ENCODE data around the gene ITGA1.

DNA sequence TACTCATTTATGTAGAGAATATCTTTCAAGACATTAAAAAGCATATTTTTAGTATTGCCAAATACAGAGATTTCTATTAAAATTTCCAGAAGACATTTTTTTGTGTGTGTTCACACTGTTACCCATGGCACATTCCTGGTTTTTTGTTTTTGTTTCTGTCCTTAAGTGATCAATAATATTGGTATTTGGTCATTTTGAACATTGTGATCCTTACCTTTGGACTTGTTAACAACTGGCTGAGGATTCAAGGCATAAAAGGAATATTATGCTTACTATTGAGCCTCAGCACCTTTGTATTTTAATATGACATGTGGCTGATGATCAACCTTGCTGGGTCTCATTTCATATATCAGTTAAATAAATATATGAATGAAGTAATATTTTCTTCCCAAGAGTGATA is 41.9 kb downstream of the ITGA1 start:
- no peak for TF ChIP-seq ZFX (IDR thresholded peaks at IDR 0.05; ENCODE audit: borderline replicate concordance)
- TF ChIP-seq, protein P1, sequence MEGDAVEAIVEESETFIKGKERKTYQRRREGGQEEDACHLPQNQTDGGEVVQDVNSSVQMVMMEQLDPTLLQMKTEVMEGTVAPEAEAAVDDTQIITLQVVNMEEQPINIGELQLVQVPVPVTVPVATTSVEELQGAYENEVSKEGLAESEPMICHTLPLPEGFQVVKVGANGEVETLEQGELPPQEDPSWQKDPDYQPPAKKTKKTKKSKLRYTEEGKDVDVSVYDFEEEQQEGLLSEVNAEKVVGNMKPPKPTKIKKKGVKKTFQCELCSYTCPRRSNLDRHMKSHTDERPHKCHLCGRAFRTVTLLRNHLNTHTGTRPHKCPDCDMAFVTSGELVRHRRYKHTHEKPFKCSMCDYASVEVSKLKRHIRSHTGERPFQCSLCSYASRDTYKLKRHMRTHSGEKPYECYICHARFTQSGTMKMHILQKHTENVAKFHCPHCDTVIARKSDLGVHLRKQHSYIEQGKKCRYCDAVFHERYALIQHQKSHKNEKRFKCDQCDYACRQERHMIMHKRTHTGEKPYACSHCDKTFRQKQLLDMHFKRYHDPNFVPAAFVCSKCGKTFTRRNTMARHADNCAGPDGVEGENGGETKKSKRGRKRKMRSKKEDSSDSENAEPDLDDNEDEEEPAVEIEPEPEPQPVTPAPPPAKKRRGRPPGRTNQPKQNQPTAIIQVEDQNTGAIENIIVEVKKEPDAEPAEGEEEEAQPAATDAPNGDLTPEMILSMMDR (IDR thresholded peaks at IDR 0.05), result no peak
